Hepatocyte (in vitro differentiated cells): ENCODE data around the gene ERVW-1. TPM values are rescaled to one million over a fixed set of nuclear protein-coding genes. Genes with fewer than 3 reads are reported as not detected.
A peak's percentile ranks its signal among the peaks of the same experiment; 100 is the strongest.

Source experiments
- DNase-seq: peaks from one replicate; pipeline ENCODE4 v3.0.0-alpha.2; 2016; ENCODE audit warnings: low spot score
- H2AFZ ChIP-seq: fragments of 200-600 bp; sonication (generic); 2 replicates; pipeline ENCODE4 v1.6.0; 2016; ENCODE audit warnings: antibody characterized with exemption, mild to moderate bottlenecking
- H3K27ac ChIP-seq: fragments of 200-600 bp; sonication (generic); 2 replicates; pipeline ENCODE4 v1.5.1; 2016; ENCODE audit warnings: mild to moderate bottlenecking
- H3K27me3 ChIP-seq: fragments of 200-600 bp; sonication (generic); 2 replicates; pipeline ENCODE4 v1.6.1; 2016
- H3K36me3 ChIP-seq: fragments of 200-600 bp; sonication (generic); replicated peaks from 2 replicates; pipeline ENCODE4 v1.5.1; 2016; ENCODE audit warnings: low read depth; ENCODE audit not compliant: insufficient read depth
- H3K4me1 ChIP-seq: fragments of 200-600 bp; sonication (generic); 2 replicates; pipeline ENCODE4 v1.5.1; 2016; ENCODE audit warnings: mild to moderate bottlenecking, moderate library complexity; ENCODE audit not compliant: insufficient read depth
- H3K4me2 ChIP-seq: fragments of 200-600 bp; sonication (generic); 2 replicates; pipeline ENCODE4 v1.6.0; 2016
- H3K4me3 ChIP-seq: fragments of 200-600 bp; sonication (generic); 2 replicates; pipeline ENCODE4 v1.5.1; 2016; ENCODE audit warnings: mild to moderate bottlenecking
- H3K79me2 ChIP-seq: fragments of 200-600 bp; sonication (generic); 2 replicates; pipeline ENCODE4 v1.6.0; 2017; ENCODE audit warnings: mild to moderate bottlenecking
- H3K9me2 ChIP-seq: fragments of 200-600 bp; sonication (generic); replicated peaks from 2 replicates; pipeline ENCODE4 v1.6.0; 2017; ENCODE audit warnings: mild to moderate bottlenecking; ENCODE audit not compliant: insufficient read depth
- H3K9me3 ChIP-seq: fragments of 200-600 bp; sonication (generic); 2 replicates; pipeline ENCODE4 v1.5.1; 2016; ENCODE audit warnings: low read depth, mild to moderate bottlenecking
- H4K20me1 ChIP-seq: fragments of 200-600 bp; sonication (generic); 2 replicates; pipeline ENCODE4 v1.6.0; 2016; ENCODE audit warnings: mild to moderate bottlenecking; ENCODE audit not compliant: insufficient read depth, poor library complexity, severe bottlenecking
- CTCF ChIP-seq: fragments of 200-600 bp; sonication (generic); IDR thresholded peaks from 2 replicates; pipeline ENCODE4 v1.5.1; 2016; ENCODE audit warnings: antibody characterized with exemption, mild to moderate bottlenecking; ENCODE audit not compliant: poor library complexity
- EZH2 ChIP-seq: fragments of 200-600 bp; sonication (generic); IDR thresholded peaks from 2 replicates; pipeline ENCODE4 v1.6.1; 2016; ENCODE audit warnings: antibody characterized with exemption, mild to moderate bottlenecking, borderline replicate concordance
- EZH2phosphoT487 ChIP-seq: fragments of 200-600 bp; sonication (generic); IDR thresholded peaks from one replicate; pipeline ENCODE4 v1.6.1; 2018; ENCODE audit warnings: antibody characterized with exemption, mild to moderate bottlenecking, low read depth, moderate library complexity; ENCODE audit not compliant: unreplicated experiment, severe bottlenecking
- WGBS: methylation state at CpG from one replicate; pipeline ENCODE4 v1.1.6; 2016; ENCODE audit warnings: low lambda C conversion rate; ENCODE audit errors: missing lambda C conversion rate; 5-methylcytosine and 5-hydroxymethylcytosine counted together
- polyA plus RNA-seq: library from polyadenylated mRNA; unstranded; fragments of >200 nt; fragmentation: Nextera tagmentation; extraction: Ambion mirVana; gene quantifications from 2 replicates; pipeline ENCODE4 v1.2.1, GENCODE V29; 2016
- total RNA-seq: library from RNA; depleted of rRNA; stranded (reverse); fragments of >200 nt; gene quantifications from 2 replicates; pipeline ENCODE4 v1.2.3, GENCODE V29; 2014

ERVW-1 gene
- total and polyA plus RNA-seq, 2 experiments from 2014 or later: 0.23 to 0.37 TPM

- no peaks in the 10 kb centered on the region for H3K27me3 ChIP-seq
- H3K36me3 ChIP-seq: no peaks in the 10 kb centered on the region
- no peak overlapping the region for H3K4me2 ChIP-seq
- no peak overlapping the region for H2AFZ ChIP-seq
- H3K9me3 ChIP-seq: no peaks in the 10 kb centered on the region
- DNase-seq: peak; percentile 23
- H3K27ac ChIP-seq: peak overlapping the region; percentile 22
- no peaks in the 10 kb centered on the region for H3K9me2 ChIP-seq
- H3K4me1 ChIP-seq: no peaks in the 10 kb centered on the region
- H3K79me2 ChIP-seq: no peaks in the 10 kb centered on the region
- WGBS: 50% methylated on average over 2 of the region's 2 CpGs
- no peaks in the 10 kb centered on the region for H4K20me1 ChIP-seq
- no peak overlapping the region for H3K4me3 ChIP-seq
- no peak for TF ChIP-seq EZH2
- no peak for TF ChIP-seq CTCF
- TF ChIP-seq EZH2phosphoT487: no peak
Observed at GRCh38 chr7:92466682-92467081, 11.1 kb downstream of the ERVW-1 start.

- H3K4me1 ChIP-seq: no peaks in the 10 kb centered on the region
- no peaks in the 10 kb centered on the region for H3K27me3 ChIP-seq
- no peak overlapping the region for H3K4me2 ChIP-seq
- H3K36me3 ChIP-seq: no peaks in the 10 kb centered on the region
- no peak overlapping the region for H3K4me3 ChIP-seq
- no peak overlapping the region for H3K27ac ChIP-seq
- no peak overlapping the region for H2AFZ ChIP-seq
- 74% methylated on average over 3 of the region's 3 CpGs for WGBS
- no peaks in the 10 kb centered on the region for H3K9me2 ChIP-seq
- no peaks in the 10 kb centered on the region for H3K9me3 ChIP-seq
- DNase-seq: no peak
- no peaks in the 10 kb centered on the region for H3K79me2 ChIP-seq
- H4K20me1 ChIP-seq: no peaks in the 10 kb centered on the region
- TF ChIP-seq EZH2phosphoT487 (no peak), EZH2 (no peak), CTCF (no peak)
Observed at GRCh38 chr7:92464515-92464914, 13.2 kb downstream of the ERVW-1 start.

- TF ChIP-seq EZH2phosphoT487: no peak
- no peak for TF ChIP-seq CTCF
- TF ChIP-seq EZH2: no peak
Observed at GRCh38 chr7:92462560-92462959, 15.2 kb downstream of the ERVW-1 start.

More at GRCh38 chr7:92462560-92462959, 15.2 kb downstream of the ERVW-1 start:
- H3K27me3 ChIP-seq: no peaks in the 10 kb centered on the region
- no peak overlapping the region for H3K4me3 ChIP-seq
- no peaks in the 10 kb centered on the region for H3K9me2 ChIP-seq
- H4K20me1 ChIP-seq: no peaks in the 10 kb centered on the region
- DNase-seq: no peak
- H3K27ac ChIP-seq: no peak overlapping the region
- H3K4me2 ChIP-seq: no peak overlapping the region
- H2AFZ ChIP-seq: no peak overlapping the region
- H3K9me3 ChIP-seq: no peaks in the 10 kb centered on the region
- no peaks in the 10 kb centered on the region for H3K4me1 ChIP-seq
- no peaks in the 10 kb centered on the region for H3K79me2 ChIP-seq
- no peaks in the 10 kb centered on the region for H3K36me3 ChIP-seq
- 92% methylated on average over 3 of the region's 3 CpGs for WGBS
